ENCODE measurements around the gene DNLZ.
A peak's percentile ranks its signal among the peaks of the same experiment; 100 is the strongest.
"Not testable (repeated sequence)": the region's sequence is repeated elsewhere in the genome, so short reads cannot be mapped to it uniquely, and the experiment has no call there.

Gene DNLZ

DNA sequence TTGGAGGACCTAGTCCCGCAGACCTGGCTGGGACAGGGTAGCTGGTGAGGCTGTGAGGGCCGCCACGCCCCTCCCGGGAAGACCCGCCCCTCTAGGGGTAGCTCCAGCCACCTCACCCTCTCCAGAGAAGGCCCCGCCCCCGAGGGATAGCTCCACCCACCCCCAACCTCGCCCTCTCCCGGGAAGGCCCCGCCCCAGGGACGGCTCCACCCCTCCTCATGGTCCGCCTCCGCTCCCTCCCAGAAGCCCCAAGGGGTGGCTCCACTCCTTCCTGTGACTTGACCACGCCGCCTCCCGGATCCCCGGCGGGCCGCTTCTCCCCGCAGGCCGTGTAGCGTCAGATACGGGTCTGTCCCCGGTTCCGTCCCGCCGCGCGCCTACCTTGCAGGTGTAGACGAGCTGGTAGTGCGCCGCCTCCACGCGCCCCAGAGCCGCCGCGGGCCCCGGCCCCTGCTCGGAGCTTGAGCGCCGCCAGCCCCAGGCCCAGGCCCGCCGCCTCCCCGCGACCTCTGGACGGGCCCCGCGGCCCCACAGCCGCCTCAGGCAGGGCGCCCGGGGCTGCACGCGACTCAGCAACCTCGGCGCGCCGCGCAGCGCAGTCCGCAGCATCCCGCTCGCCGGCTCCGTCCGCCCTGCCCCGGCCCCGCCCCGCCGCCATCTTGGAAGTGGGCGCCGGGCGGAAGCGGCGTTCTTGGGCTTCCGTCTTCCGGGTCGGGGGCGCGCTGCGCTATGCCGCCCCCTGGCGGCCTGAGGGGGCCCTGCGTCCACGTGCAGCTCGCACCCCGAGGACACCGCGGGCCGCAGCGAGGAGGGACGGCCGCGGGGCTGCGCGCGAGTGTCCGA, at the start of gene DNLZ:
Gene DNLZ (minus strand): TSS at position 639 of the 843 bp plus-strand sequence. CDS start 30 bp downstream, at position 609.
- DNase-seq (ENCODE audit: low read depth) = peak; percentile 93

- DNase-seq (ENCODE audit: low read depth) = no peak
Observed at GRCh38 chr9:136412962-136413361, 49.4 kb upstream of the DNLZ start.

- DNase-seq (ENCODE audit: low read depth) = no peak
Observed at GRCh38 chr9:136411378-136411777, 47.8 kb upstream of the DNLZ start.

DNA sequence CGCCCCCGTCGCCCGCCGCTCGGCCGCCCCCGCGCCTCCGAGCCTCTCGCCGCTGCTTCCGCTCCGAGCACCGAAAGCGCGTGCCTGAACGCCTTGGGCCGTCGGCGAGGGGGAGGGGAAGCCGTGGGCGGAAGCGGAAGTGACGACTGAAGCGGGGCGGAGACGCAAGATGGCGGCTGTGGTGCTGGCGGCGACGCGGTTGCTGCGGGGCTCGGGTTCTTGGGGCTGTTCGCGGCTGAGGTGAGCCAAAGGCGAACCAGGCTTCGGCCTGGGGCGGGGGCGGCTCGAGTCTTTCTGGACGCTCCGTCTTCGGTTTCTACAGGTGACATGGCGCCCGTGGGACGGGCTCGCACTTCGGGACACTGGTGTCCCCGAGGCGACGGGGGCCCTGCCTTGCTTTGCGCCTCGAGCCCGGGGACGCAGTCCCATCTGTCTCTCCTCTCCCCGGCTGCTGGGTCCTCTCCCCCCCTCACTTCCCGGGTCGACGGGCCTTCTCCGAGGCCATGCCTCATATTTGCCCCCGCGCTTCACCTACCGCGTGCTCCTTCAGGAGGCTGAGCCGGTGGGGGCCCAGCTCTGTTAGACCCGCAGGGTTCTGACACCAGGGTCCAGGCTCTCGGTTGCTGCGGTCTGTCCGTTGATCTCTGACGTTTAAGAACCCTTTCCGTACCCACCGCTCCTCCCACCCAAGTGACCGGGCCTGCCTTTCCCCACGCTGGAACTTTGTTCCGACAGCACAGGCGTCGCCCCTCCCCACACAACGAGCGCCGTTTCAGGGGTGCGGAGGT, 47.1 kb upstream of the DNLZ start, which contains the start of the genes ENTR1 and PMPCA:
Gene ENTR1 (minus strand): TSS at position 115 of the 788 bp plus-strand sequence. CDS start 217 bp downstream, outside the sequence.
Gene PMPCA (plus strand): TSS at position 159 of the 788 bp plus-strand sequence. CDS start 11 bp downstream, at position 170.
- DNase-seq (ENCODE audit: low read depth) = peak; percentile 89

- DNase-seq (ENCODE audit: low read depth) = peak; percentile 58
Observed at GRCh38 chr9:136409557-136410455, 46.3 kb upstream of the DNLZ start.

GRCh38 chr9:136407911-136408310, 44.4 kb upstream of the DNLZ start:
- no peak for DNase-seq (ENCODE audit: low read depth)

GRCh38 chr9:136407061-136407460, 43.5 kb upstream of the DNLZ start:
- DNase-seq (ENCODE audit: low read depth) = not testable (repeated sequence)

DNA sequence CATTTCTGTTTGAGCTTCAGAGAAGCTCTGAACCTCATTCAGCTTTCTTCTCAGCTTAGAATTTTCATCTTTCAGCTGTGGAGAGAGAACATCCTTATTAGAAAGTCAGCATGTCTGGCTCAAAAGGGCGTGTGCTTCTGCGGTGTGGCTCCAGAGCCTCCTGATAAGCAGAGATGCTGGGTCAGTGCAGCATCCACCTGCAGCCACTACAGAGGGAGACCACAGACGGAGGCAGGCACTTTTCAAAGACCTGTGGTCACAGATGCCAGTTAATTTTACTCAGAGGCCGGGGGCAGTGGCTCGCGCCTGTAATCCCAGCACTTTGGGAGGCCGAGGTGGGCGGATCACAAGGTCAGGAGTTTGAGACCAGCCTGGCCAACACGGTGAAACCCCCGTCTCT, 42.4 kb upstream of the DNLZ start:
- not testable (repeated sequence) for DNase-seq (ENCODE audit: low read depth)

DNA sequence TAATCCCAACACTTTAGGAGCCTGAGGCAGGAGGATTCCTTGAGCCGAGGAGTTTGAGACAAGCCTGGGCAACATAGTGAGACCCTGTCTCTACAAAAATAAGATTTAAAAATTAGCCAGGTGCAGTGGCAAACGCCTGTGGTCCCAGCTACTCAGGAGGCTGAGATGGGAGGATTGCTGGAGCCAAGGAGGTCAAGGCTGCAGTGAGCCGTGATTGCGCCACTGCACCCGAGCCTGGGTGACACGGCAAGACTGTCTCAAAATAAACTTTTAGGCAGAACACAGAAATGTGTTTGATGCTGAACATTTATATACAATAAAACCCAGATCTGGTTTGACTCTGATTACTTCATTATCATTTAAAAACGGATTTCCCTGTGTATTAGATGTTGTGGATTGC, 41.9 kb upstream of the DNLZ start:
- no peak for DNase-seq (ENCODE audit: low read depth)

DNA sequence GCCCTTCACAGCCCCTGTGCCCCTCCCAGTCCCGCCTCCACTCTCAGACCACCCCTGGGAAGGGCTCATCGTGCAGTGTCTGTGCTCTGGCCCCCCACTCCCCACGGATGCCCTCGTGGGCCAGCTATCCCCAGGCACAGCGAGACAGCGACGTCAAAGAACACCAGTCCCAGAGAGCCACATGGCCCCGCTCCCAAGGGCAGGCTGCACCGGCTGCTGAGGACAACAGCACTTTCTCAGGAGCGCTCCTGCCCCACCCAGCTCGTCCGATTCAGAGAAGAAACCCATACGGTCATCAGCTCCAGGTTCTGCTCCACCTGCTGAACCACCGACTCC, 41.2 kb upstream of the DNLZ start:
- no peak for DNase-seq (ENCODE audit: low read depth)

- no peak for DNase-seq (ENCODE audit: low read depth)
Observed at GRCh38 chr9:136403915-136404800, 40.6 kb upstream of the DNLZ start.

DNA sequence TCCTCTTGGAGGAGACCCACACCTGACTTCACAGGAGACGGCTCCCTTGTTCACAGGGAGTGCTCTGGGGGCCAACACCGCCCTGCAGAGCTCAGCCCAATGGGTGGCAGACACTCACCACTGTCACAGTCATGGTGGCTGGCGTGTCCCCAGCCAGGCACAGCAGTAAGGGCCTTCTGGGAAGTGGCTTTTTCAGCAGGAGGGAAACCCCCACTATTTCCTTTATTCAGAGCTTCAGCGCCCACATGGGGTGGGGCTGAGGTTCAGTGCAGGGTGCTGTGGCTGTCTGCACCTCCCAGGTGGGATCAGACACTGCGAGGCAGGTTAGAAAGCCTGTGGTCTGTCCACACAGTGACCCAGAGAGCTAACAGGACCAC, 40.0 kb upstream of the DNLZ start:
- DNase-seq (ENCODE audit: low read depth) = no peak

- no peak for DNase-seq (ENCODE audit: low read depth)
Observed at GRCh38 chr9:136402067-136402466, 38.5 kb upstream of the DNLZ start.

- DNase-seq (ENCODE audit: low read depth) = no peak
Observed at GRCh38 chr9:136401173-136401922, 37.8 kb upstream of the DNLZ start.

GRCh38 chr9:136400038-136400834, 36.7 kb upstream of the DNLZ start, which contains the start of gene SNAPC4:
Gene SNAPC4, minus strand, starts transcription at chr9:136400170. Its CDS starts 1,742 bp downstream, at chr9:136398428.
- DNase-seq (ENCODE audit: low read depth) = peak; percentile 82

DNA sequence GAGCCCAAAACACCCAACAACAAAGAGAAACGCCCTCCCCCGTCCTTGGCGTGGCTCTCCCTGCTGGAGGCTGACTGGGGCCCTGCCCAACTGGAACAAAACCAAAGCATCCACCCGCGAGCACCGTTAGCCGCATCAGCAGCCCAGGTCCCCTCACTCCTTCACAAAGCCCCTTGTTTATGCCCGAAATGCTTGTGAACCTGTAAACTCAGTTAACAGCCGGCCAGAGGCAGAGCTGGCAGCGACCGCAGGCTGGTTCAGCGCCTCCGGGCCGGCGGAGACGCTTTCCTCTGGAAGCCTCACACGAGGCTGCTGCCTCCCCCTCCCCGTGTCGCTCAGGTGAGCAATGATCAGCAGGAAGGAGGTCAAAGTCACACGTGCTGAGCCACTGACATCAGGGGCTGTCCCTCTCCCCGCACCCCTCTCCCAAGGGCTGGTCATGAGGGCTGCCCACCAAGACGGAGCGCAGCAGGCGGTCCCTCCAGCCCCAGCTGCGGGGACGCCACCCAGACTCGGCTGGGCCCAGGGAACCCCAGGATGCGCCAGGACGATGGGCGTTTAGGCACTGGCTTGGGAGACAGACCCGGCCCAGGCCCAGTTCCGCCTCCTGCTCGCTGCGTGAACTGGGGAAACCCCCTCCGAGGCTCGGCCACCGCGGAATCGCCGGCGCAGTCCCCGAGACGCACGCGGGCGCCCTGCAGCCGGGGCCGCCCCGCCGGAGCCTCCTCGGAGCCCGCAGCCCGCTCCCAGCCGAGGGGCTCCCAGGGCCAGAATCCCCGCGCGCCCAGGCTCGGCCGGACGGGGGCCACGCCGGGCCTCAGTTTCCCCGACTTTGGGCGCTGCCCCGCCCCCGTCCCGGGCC, 35.9 kb upstream of the DNLZ start:
- DNase-seq (ENCODE audit: low read depth) = peak; percentile 34

GRCh38 chr9:136398286-136398685, 34.7 kb upstream of the DNLZ start:
- DNase-seq (ENCODE audit: low read depth) = no peak

GRCh38 chr9:136397643-136398042, 34.1 kb upstream of the DNLZ start:
- no peak for DNase-seq (ENCODE audit: low read depth)
